ENCODE measurements around the gene ARL8A.

DNA sequence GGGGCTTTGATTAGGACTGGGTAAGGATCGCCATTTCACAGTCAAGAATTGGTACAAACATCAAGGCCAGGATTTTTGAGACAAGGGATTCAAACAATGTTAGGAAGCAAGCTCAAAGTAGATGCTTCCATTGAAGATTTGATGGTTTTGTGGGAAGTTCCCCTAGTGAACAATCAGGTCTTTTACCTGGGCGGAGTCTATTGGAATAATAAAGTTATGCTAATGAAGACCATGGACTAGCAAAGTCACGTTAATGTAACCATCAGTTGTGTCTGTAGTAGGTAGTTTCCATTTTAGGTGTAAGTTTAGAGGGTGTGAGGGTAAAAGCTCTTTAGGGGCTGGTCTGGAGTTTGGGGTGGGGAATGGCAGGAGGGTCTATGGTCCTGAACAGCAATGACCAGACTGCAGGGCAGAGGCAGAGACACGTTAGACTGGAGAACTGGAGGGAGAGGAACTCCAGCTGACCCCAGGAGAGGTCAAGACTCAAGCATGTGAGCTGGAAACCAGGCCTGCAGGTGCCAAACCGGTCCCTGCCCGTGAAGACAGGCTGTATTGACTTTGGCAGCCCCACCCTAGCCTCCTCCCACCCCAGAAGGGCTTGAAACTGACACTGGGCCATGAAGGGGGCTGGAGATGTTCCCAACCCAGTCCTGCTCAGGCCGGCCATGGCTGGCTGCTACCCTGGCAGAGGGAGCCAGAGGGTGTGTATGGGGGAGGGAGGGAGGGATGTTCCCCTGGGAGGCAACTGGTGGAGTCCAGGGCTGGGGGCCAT is 57.8 kb downstream of the ARL8A start:
- TF ChIP-seq, protein P1, sequence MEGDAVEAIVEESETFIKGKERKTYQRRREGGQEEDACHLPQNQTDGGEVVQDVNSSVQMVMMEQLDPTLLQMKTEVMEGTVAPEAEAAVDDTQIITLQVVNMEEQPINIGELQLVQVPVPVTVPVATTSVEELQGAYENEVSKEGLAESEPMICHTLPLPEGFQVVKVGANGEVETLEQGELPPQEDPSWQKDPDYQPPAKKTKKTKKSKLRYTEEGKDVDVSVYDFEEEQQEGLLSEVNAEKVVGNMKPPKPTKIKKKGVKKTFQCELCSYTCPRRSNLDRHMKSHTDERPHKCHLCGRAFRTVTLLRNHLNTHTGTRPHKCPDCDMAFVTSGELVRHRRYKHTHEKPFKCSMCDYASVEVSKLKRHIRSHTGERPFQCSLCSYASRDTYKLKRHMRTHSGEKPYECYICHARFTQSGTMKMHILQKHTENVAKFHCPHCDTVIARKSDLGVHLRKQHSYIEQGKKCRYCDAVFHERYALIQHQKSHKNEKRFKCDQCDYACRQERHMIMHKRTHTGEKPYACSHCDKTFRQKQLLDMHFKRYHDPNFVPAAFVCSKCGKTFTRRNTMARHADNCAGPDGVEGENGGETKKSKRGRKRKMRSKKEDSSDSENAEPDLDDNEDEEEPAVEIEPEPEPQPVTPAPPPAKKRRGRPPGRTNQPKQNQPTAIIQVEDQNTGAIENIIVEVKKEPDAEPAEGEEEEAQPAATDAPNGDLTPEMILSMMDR (IDR thresholded peaks at IDR 0.05 in 4 of 5, conservative IDR thresholded peaks at IDR 0.05 in 1 of 5): no peak
- TF ChIP-seq POLR2A (IDR thresholded peaks at IDR 0.05): no peak

Measured in gastrocnemius medialis (tissue), 4 donors.